H7 (cell line): ENCODE measurements around the gene MARK3. TPM values are rescaled to one million over a fixed set of nuclear protein-coding genes. Genes with fewer than 3 reads are reported as not detected.

Source experiments
- DNase-seq: peaks from one replicate; pipeline ENCODE4 v3.0.0; 2012
- H3K27me3 ChIP-seq: 2 replicates; pipeline ENCODE4 v1.6.0; 2011; ENCODE audit warnings: mild to moderate bottlenecking, low read length; ENCODE audit not compliant: control insufficient read depth, insufficient read depth
- H3K36me3 ChIP-seq: replicated peaks from 2 replicates; pipeline ENCODE4 v1.5.1; 2011; ENCODE audit warnings: low read length; ENCODE audit not compliant: control insufficient read depth, insufficient read depth
- H3K4me3 ChIP-seq: 2 replicates; pipeline ENCODE4 v1.5.1; 2011; ENCODE audit warnings: low read depth, mild to moderate bottlenecking, control low read depth, low read length, moderate library complexity; ENCODE audit not compliant: insufficient read depth
- total RNA-seq: library from RNA; depleted of rRNA; stranded (reverse); fragments of >200 nt; shearing (Covaris generic); gene quantifications from 2 replicates; pipeline ENCODE4 v1.2.3, GENCODE V29; 2014

MARK3 gene
- total RNA-seq, 1 experiment from 2014 or later = 66.0 TPM

- H3K4me3 ChIP-seq = no peak overlapping the region
- H3K27me3 ChIP-seq = no peaks in the 10 kb centered on the region
- no peaks in the 10 kb centered on the region for H3K36me3 ChIP-seq
- no peak for DNase-seq
Measured at GRCh38 chr14:103398427-103399195, 13.4 kb downstream of the MARK3 start.

- Histone ChIP-seq H3K36me3 (peaks cover 2% of the 10 kb centered on the region; the same call in 1 of the 2 replicates), H3K27me3 (no peaks in the 10 kb centered on the region)
- DNase-seq = no peak
Measured at GRCh38 chr14:103400537-103400936, 15.3 kb downstream of the MARK3 start.

GRCh38 chr14:103401223-103402214, 16.3 kb downstream of the MARK3 start:
- DNase-seq = no peak
- H3K36me3 ChIP-seq = peaks cover 2% of the 10 kb centered on the region; the same call in 1 of the 2 replicates
- no peaks in the 10 kb centered on the region for H3K27me3 ChIP-seq
- no peak overlapping the region for H3K4me3 ChIP-seq

More at GRCh38 chr14:103400537-103400936, 15.3 kb downstream of the MARK3 start:
- H3K4me3 ChIP-seq = no peak overlapping the region

- DNase-seq = no peak
Measured at GRCh38 chr14:103402695-103403094, 17.5 kb downstream of the MARK3 start.

GRCh38 chr14:103404032-103404918, 19.1 kb downstream of the MARK3 start:
- H3K4me3 ChIP-seq = no peak overlapping the region

More at GRCh38 chr14:103402695-103403094, 17.5 kb downstream of the MARK3 start:
- Histone ChIP-seq H3K27me3 (no peaks in the 10 kb centered on the region), H3K4me3 (no peak overlapping the region), H3K36me3 (peaks cover 2% of the 10 kb centered on the region; the same call in 1 of the 2 replicates)

GRCh38 chr14:103404920-103405319, 19.7 kb downstream of the MARK3 start:
- Histone ChIP-seq H3K27me3 (no peaks in the 10 kb centered on the region), H3K36me3 (peaks cover 2% of the 10 kb centered on the region), H3K4me3 (no peak overlapping the region)
- DNase-seq = no peak

More at GRCh38 chr14:103404032-103404918, 19.1 kb downstream of the MARK3 start:
- H3K27me3 ChIP-seq = no peaks in the 10 kb centered on the region
- no peak for DNase-seq
- H3K36me3 ChIP-seq = peaks cover 2% of the 10 kb centered on the region; the same call in 1 of the 2 replicates

- no peak for DNase-seq
Measured at GRCh38 chr14:103408491-103409155, 23.4 kb downstream of the MARK3 start.

GRCh38 chr14:103416916-103417315, 31.7 kb downstream of the MARK3 start:
- H3K36me3 ChIP-seq = no peaks in the 10 kb centered on the region; the same call in 1 of the 2 replicates
- peak; percentile 35 for DNase-seq
- no peaks in the 10 kb centered on the region for H3K27me3 ChIP-seq
- no peak overlapping the region for H3K4me3 ChIP-seq

More at GRCh38 chr14:103408491-103409155, 23.4 kb downstream of the MARK3 start:
- Histone ChIP-seq H3K36me3 (peaks cover 2% of the 10 kb centered on the region), H3K4me3 (no peak overlapping the region), H3K27me3 (no peaks in the 10 kb centered on the region)

- H3K27me3 ChIP-seq = no peaks in the 10 kb centered on the region
- DNase-seq = peak; percentile 15
- no peaks in the 10 kb centered on the region for H3K36me3 ChIP-seq
- no peak overlapping the region for H3K4me3 ChIP-seq
Measured at GRCh38 chr14:103418481-103418818, 33.2 kb downstream of the MARK3 start.

GRCh38 chr14:103421556-103421955, 36.3 kb downstream of the MARK3 start:
- no peak for DNase-seq
- H3K27me3 ChIP-seq = no peaks in the 10 kb centered on the region
- H3K36me3 ChIP-seq = no peaks in the 10 kb centered on the region
- no peak overlapping the region for H3K4me3 ChIP-seq

- DNase-seq = no peak
- no peaks in the 10 kb centered on the region for H3K36me3 ChIP-seq
- H3K4me3 ChIP-seq = no peak overlapping the region
- no peaks in the 10 kb centered on the region for H3K27me3 ChIP-seq
Measured at GRCh38 chr14:103423050-103423461, 37.8 kb downstream of the MARK3 start.

- DNase-seq = no peak
- Histone ChIP-seq H3K36me3 (no peaks in the 10 kb centered on the region), H3K4me3 (no peak overlapping the region), H3K27me3 (no peaks in the 10 kb centered on the region)
Measured at GRCh38 chr14:103427485-103428443, 42.5 kb downstream of the MARK3 start.
